Astrocyte (in vitro differentiated cells and primary cell): ENCODE measurements around the gene GATB. TPM values are rescaled to one million over a fixed set of nuclear protein-coding genes. Genes with fewer than 3 reads are reported as not detected.

Source experiments
- DNase-seq: peaks from one replicate; pipeline ENCODE4 v3.0.0-alpha.2; 2010; ENCODE audit warnings: low read depth
- FAIRE-seq: peaks from 2 replicates; lab custom pipeline; 2011; peaks lifted over from hg19 to GRCh38; lab: Jason Lieb, UNC
- H2AFZ ChIP-seq: 2 replicates; pipeline ENCODE4 v1.6.0; 2012; ENCODE audit warnings: low read depth, low read length, inconsistent platforms
- H3K27ac ChIP-seq: 2 replicates; pipeline ENCODE4 v1.5.1; 2011; ENCODE audit warnings: low read depth, low read length, inconsistent platforms
- H3K27me3 ChIP-seq: 2 replicates; pipeline ENCODE4 v1.6.0; 2011; ENCODE audit warnings: low read length, inconsistent platforms; ENCODE audit not compliant: insufficient read depth
- H3K36me3 ChIP-seq: 2 replicates; pipeline ENCODE4 v1.5.1; 2011; ENCODE audit warnings: low read length, inconsistent platforms; ENCODE audit not compliant: insufficient read depth
- H3K4me1 ChIP-seq: 2 replicates; pipeline ENCODE4 v1.5.1; 2011; ENCODE audit warnings: low read length, inconsistent platforms; ENCODE audit not compliant: insufficient read depth
- H3K4me2 ChIP-seq: 2 replicates; pipeline ENCODE4 v1.6.0; 2012; ENCODE audit warnings: low read length, inconsistent platforms
- H3K4me3 ChIP-seq: 2 replicates; pipeline ENCODE4 v1.5.1; 2011; ENCODE audit warnings: low read depth, mild to moderate bottlenecking, low read length, inconsistent platforms; ENCODE audit not compliant: insufficient read depth
- H3K79me2 ChIP-seq: 2 replicates; pipeline ENCODE4 v1.6.0; 2012; ENCODE audit warnings: mild to moderate bottlenecking, low read length, inconsistent platforms; ENCODE audit not compliant: insufficient read depth
- H3K9ac ChIP-seq: 2 replicates; pipeline ENCODE4 v1.6.0; 2012; ENCODE audit warnings: mild to moderate bottlenecking, low read length, inconsistent platforms
- H3K9me3 ChIP-seq: 2 replicates; pipeline ENCODE4 v1.5.1; 2012; ENCODE audit warnings: low read depth, mild to moderate bottlenecking, low read length, inconsistent platforms; ENCODE audit not compliant: insufficient read depth
- H4K20me1 ChIP-seq: 2 replicates; pipeline ENCODE4 v1.6.0; 2012; ENCODE audit warnings: low read length, inconsistent platforms; ENCODE audit not compliant: insufficient read depth
- H3K27ac Mint-ChIP-seq: one replicate; pipeline ENCODE4 v1.8.0; 2021; ENCODE audit warnings: mild to moderate bottlenecking, mixed read lengths; ENCODE audit not compliant: unreplicated experiment
- H3K27me3 Mint-ChIP-seq: one replicate; pipeline ENCODE4 v1.8.0; 2021; ENCODE audit warnings: low read depth, mixed read lengths; ENCODE audit not compliant: unreplicated experiment
- H3K36me3 Mint-ChIP-seq: one replicate; pipeline ENCODE4 v1.8.0; 2021; ENCODE audit warnings: low read depth, mixed read lengths; ENCODE audit not compliant: unreplicated experiment
- H3K4me1 Mint-ChIP-seq: one replicate; pipeline ENCODE4 v1.8.0; 2021; ENCODE audit warnings: low read depth, mixed read lengths; ENCODE audit not compliant: unreplicated experiment
- H3K4me3 Mint-ChIP-seq: one replicate; pipeline ENCODE4 v1.8.0; 2021; ENCODE audit warnings: mild to moderate bottlenecking, moderate library complexity, mixed read lengths; ENCODE audit not compliant: unreplicated experiment
- H3K9me3 Mint-ChIP-seq: one replicate; pipeline ENCODE4 v1.8.0; 2021; ENCODE audit warnings: mild to moderate bottlenecking, mixed read lengths; ENCODE audit not compliant: unreplicated experiment
- CTCF ChIP-seq: IDR thresholded peaks from 2 replicates; pipeline ENCODE4 v1.5.1; 2011; ENCODE audit warnings: low read depth, mild to moderate bottlenecking, inconsistent platforms, low read length, moderate library complexity; ENCODE audit not compliant: insufficient read depth
- EZH2 ChIP-seq: IDR thresholded peaks from 2 replicates; pipeline ENCODE4 v1.6.1; 2012; ENCODE audit warnings: mild to moderate bottlenecking, low read length, inconsistent platforms; ENCODE audit not compliant: insufficient read depth
- total RNA-seq: library from RNA; stranded (reverse); gene quantifications from 2 replicates; pipeline ENCODE4 v1.2.1, GENCODE V29; 2021

Gene GATB
- total RNA-seq, 1 donor from 2014 or later, result 20.8 TPM

- Mint-ChIP-seq H3K36me3 (peaks cover 7% of the 10 kb centered on the region), H3K27me3 (no peaks in the 10 kb centered on the region), H3K9me3 (no peaks in the 10 kb centered on the region), H3K27ac (no peak overlapping the region), H3K4me1 (peaks cover 11% of the 10 kb centered on the region), H3K4me3 (no peak overlapping the region)
- Histone ChIP-seq H3K27ac (no peak overlapping the region), H3K4me1 (peaks cover 3% of the 10 kb centered on the region), H3K9me3 (no peaks in the 10 kb centered on the region), H2AFZ (no peak overlapping the region), H3K79me2 (no peaks in the 10 kb centered on the region), H3K36me3 (no peaks in the 10 kb centered on the region), H3K4me3 (no peak overlapping the region), H4K20me1 (no peaks in the 10 kb centered on the region), H3K9ac (no peak overlapping the region), H3K27me3 (no peaks in the 10 kb centered on the region), H3K4me2 (no peak overlapping the region)
- DNase-seq (no peak), FAIRE-seq (no peak)
- no peak for TF ChIP-seq CTCF
- no peak for TF ChIP-seq EZH2
These were observed 43.5 kb downstream of the GATB start for GRCh38 chr4:151717314-151717713.

- H3K9me3 ChIP-seq, result no peaks in the 10 kb centered on the region
- no peak for FAIRE-seq
- H3K79me2 ChIP-seq, result no peaks in the 10 kb centered on the region
- no peak overlapping the region for H3K4me3 Mint-ChIP-seq
- H3K9me3 Mint-ChIP-seq, result no peaks in the 10 kb centered on the region
- no peak for DNase-seq
- no peak overlapping the region for H2AFZ ChIP-seq
- no peaks in the 10 kb centered on the region for H3K27me3 ChIP-seq
- no peak overlapping the region for H3K4me2 ChIP-seq
- no peak overlapping the region for H3K27ac Mint-ChIP-seq
- H3K27me3 Mint-ChIP-seq, result no peaks in the 10 kb centered on the region
- peaks cover 8% of the 10 kb centered on the region for H3K4me1 Mint-ChIP-seq
- H3K36me3 ChIP-seq, result no peaks in the 10 kb centered on the region
- no peak overlapping the region for H3K9ac ChIP-seq
- H3K4me3 ChIP-seq, result no peak overlapping the region
- H3K4me1 ChIP-seq, result peaks cover 3% of the 10 kb centered on the region
- TF ChIP-seq CTCF, result no peak
- TF ChIP-seq EZH2, result no peak
- H3K27ac ChIP-seq, result no peak overlapping the region
- H4K20me1 ChIP-seq, result no peaks in the 10 kb centered on the region
- peaks cover 7% of the 10 kb centered on the region for H3K36me3 Mint-ChIP-seq
These were observed 44.5 kb downstream of the GATB start for GRCh38 chr4:151716324-151716723.

GRCh38 chr4:151715881-151716280 is 44.9 kb downstream of the GATB start:
- no peak for TF ChIP-seq EZH2
- TF ChIP-seq CTCF, result no peak
- Histone ChIP-seq H3K4me2 (no peak overlapping the region), H3K4me3 (no peak overlapping the region), H3K27me3 (no peaks in the 10 kb centered on the region), H3K36me3 (no peaks in the 10 kb centered on the region), H3K27ac (no peak overlapping the region), H3K9ac (no peak overlapping the region), H3K4me1 (peaks cover 3% of the 10 kb centered on the region), H4K20me1 (no peaks in the 10 kb centered on the region), H2AFZ (no peak overlapping the region), H3K9me3 (no peaks in the 10 kb centered on the region), H3K79me2 (no peaks in the 10 kb centered on the region)
- peaks cover 7% of the 10 kb centered on the region for H3K36me3 Mint-ChIP-seq
- no peaks in the 10 kb centered on the region for H3K27me3 Mint-ChIP-seq
- no peak for FAIRE-seq
- H3K9me3 Mint-ChIP-seq, result no peaks in the 10 kb centered on the region
- no peak overlapping the region for H3K27ac Mint-ChIP-seq
- peaks cover 8% of the 10 kb centered on the region for H3K4me1 Mint-ChIP-seq
- DNase-seq, result no peak
- H3K4me3 Mint-ChIP-seq, result no peak overlapping the region
